Left ventricle myocardium inferior (tissue), 1 donor: ENCODE measurements around the gene LSM7. TPM values are rescaled to one million over a fixed set of nuclear protein-coding genes. Genes with fewer than 3 reads are reported as not detected.

Source experiments
- DNase-seq: peaks from one replicate; pipeline ENCODE4 v3.0.0-alpha.2; 2020
- H3K27ac ChIP-seq: fragments of 200-600 bp; replicated peaks from 2 replicates; pipeline ENCODE4 v1.8.0; 2021
- H3K27me3 ChIP-seq: fragments of 200-600 bp; 2 replicates; pipeline ENCODE4 v1.8.0; 2021; ENCODE audit warnings: low read depth
- H3K36me3 ChIP-seq: fragments of 200-600 bp; 2 replicates; pipeline ENCODE4 v1.8.0; 2021
- H3K4me1 ChIP-seq: fragments of 200-600 bp; 2 replicates; pipeline ENCODE4 v1.8.0; 2021
- H3K4me3 ChIP-seq: fragments of 200-600 bp; 2 replicates; pipeline ENCODE4 v1.8.0; 2021; ENCODE audit warnings: mild to moderate bottlenecking, moderate library complexity
- H3K9me3 ChIP-seq: fragments of 200-600 bp; replicated peaks from 2 replicates; pipeline ENCODE4 v1.8.0; 2021
- intact Hi-C: fragments of 100-400 bp; cut with micrococcal nuclease; formaldehyde crosslinking; loops from one replicate; pipeline ENCODE4 v1.11.0; 2022
- total RNA-seq: library from RNA; stranded (reverse); fragmentation: NEBNext Ultra II Directional; extraction: Animal tissue kit (Norgen Biotek cat#: 25700); gene quantifications from one replicate; pipeline ENCODE4 v1.2.1, GENCODE V29; 2021
- TF ChIP-seq, protein P1 (sequence below): fragments of 200-600 bp; IDR thresholded peaks from 2 replicates; pipeline ENCODE4 v1.8.0; 2021; ENCODE audit warnings: antibody characterized with exemption, mild to moderate bottlenecking, borderline replicate concordance
- donor health status: DM: no; HTN: yes; CAD: no; lungs with severe emphysema.

Gene LSM7
- total RNA-seq, 1 donor from 2014 or later = 41.1 TPM

DNA sequence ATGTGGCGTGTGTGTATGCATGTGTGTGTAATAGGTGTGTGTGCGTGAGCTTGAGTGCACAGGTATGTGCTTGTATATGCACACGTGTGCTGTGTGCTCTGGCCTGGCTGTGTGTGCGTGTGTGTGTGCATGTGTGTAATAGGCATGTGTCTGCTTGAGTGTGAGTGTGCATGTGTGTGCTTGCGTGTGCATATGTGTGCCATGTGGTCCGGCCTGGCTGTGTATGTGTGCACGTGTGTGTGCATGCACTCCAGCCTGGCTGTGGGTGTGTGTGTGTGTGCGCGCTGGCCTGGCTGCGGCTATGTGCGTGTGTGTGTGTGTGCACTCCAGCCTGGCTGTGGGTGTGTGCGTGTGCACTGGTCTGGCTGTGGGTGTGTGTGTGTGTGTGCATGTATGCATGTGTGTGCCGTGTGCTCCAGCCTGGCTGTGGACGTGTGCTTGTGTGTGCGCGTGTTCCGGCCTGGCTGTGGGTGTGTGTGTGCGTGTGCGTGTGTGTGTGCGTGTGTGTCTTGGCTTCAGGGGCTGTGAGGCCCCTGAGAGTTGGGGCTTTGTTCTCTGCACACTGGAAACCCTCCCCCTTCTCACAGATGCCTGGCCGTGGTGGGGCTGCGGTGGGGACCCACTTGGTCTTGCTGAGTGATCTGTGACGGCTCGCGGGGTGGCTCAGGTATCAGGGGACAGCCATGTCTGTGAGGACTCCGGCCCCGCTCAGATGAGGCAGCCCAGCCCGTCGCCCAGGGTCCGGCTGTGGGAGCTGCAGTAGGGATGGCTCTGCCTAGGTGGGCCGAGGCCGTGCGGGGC lies 8.3 kb upstream of the LSM7 start:
- no peak for DNase-seq
- no peak overlapping the region for H3K27ac ChIP-seq
- intact Hi-C loops = no loop called here

GRCh38 chr19:2335848-2336247 lies 7.5 kb upstream of the LSM7 start:
- TF ChIP-seq, protein P1, sequence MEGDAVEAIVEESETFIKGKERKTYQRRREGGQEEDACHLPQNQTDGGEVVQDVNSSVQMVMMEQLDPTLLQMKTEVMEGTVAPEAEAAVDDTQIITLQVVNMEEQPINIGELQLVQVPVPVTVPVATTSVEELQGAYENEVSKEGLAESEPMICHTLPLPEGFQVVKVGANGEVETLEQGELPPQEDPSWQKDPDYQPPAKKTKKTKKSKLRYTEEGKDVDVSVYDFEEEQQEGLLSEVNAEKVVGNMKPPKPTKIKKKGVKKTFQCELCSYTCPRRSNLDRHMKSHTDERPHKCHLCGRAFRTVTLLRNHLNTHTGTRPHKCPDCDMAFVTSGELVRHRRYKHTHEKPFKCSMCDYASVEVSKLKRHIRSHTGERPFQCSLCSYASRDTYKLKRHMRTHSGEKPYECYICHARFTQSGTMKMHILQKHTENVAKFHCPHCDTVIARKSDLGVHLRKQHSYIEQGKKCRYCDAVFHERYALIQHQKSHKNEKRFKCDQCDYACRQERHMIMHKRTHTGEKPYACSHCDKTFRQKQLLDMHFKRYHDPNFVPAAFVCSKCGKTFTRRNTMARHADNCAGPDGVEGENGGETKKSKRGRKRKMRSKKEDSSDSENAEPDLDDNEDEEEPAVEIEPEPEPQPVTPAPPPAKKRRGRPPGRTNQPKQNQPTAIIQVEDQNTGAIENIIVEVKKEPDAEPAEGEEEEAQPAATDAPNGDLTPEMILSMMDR = no peak

More for the DNA sequence above, 8.3 kb upstream of the LSM7 start:
- TF ChIP-seq, protein P1 = no peak
- peaks cover 33% of the 10 kb centered on the region for H3K36me3 ChIP-seq
- no peaks in the 10 kb centered on the region for H3K27me3 ChIP-seq
- no peak overlapping the region for H3K4me3 ChIP-seq
- H3K4me1 ChIP-seq = peaks cover 21% of the 10 kb centered on the region
- no peaks in the 10 kb centered on the region for H3K9me3 ChIP-seq

DNA sequence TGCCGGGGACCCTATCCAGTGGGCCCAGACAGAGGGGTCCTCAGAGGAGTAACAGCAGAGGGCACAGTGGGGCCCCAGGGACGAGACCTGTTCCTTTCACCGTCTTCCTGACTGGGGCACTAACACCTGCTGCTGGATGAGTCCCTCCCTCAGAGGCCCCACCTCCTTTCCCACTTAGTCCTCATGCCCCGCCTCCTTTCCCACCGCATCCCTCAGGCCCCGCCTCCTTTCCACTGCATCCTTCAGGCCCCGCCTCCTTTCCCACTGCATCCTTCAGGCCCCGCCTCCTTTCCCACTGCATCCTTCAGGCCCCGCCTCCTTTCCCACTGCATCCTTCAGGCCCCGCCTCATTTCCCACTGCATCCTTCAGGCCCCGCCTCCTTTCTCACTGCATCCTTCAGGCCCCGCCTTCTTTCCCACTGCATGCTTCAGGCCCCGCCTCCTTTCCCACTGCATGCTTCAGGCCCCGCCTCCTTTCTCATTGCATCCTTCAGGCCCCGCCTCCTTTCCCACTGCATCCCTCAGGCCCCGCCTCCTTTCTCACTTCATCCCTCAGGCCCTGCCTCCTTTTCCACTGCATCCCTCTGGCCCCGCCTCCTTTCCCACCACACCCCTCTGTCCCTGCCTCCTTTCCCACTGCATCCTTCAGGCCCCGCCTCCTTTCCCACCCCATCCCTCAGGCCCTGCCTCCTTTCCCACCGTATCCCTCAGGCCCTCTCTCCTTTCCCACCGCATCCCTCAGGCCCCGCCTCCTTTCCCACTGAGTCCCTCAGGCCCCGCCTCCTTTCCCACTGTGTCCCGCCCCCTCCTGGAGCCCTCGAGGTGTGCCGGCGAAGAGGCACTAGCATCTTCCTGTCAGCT lies 6.8 kb upstream of the LSM7 start:
- Histone ChIP-seq H3K4me1 (peaks cover 36% of the 10 kb centered on the region), H3K27me3 (no peaks in the 10 kb centered on the region), H3K27ac (no peak overlapping the region), H3K4me3 (no peak overlapping the region), H3K9me3 (no peaks in the 10 kb centered on the region), H3K36me3 (peaks cover 20% of the 10 kb centered on the region)
- intact Hi-C loops = no loop called here
- TF ChIP-seq, protein P1 = no peak
- DNase-seq = no peak

More at GRCh38 chr19:2335848-2336247, 7.5 kb upstream of the LSM7 start:
- DNase-seq = no peak
- Histone ChIP-seq H3K27ac (no peak overlapping the region), H3K27me3 (no peaks in the 10 kb centered on the region), H3K36me3 (peaks cover 24% of the 10 kb centered on the region), H3K4me1 (peaks cover 30% of the 10 kb centered on the region), H3K4me3 (no peak overlapping the region), H3K9me3 (no peaks in the 10 kb centered on the region)
- intact Hi-C loops = no loop called here

DNA sequence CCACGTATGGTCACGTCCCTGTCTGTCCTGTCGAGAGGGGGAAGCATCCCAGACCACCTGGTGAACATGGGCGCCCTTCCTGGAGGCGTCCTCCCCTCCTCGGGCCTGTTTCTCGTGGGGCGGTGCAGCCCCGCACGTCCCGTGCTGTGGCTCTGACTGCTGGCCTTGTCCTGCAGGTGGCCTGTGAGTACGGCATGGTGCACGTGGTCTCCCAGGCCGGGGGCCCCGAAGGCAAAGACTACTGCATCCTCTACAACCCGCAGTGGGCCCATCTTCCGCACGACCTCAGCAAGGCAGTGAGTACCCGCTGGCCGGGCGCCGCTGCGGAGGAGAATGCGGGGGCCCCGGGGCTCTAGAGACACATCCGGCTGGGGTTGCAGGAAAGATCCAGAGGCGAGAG lies 6.0 kb upstream of the LSM7 start:
- DNase-seq = no peak
- intact Hi-C loops = no loop called here
- Histone ChIP-seq H3K27me3 (no peaks in the 10 kb centered on the region), H3K4me3 (no peak overlapping the region), H3K36me3 (peaks cover 13% of the 10 kb centered on the region), H3K4me1 (peaks cover 44% of the 10 kb centered on the region), H3K9me3 (no peaks in the 10 kb centered on the region), H3K27ac (no peak overlapping the region)
- TF ChIP-seq, protein P1 = no peak

DNA sequence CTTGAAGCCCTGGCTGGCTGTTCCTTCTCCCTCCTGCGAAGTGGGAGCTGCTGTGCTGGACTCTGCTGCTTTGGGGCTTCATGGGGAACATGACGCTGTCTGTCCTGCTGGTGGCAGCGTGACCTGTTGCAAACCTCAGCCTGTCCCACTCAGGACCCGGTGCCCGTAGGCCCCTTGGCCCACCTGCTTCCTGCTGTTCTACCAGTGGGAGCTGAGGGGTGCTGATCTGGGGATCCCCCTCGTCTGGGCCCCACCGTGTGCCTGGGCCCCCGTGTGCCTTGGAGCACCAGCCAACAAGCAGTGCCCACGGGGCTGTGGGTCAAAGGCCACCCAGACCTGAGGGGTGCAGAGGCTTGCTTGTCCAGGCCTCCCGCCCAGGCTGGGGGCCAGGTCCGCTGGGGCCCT lies 5.4 kb upstream of the LSM7 start:
- no peaks in the 10 kb centered on the region for H3K9me3 ChIP-seq
- intact Hi-C loops = no loop called here
- no peak overlapping the region for H3K27ac ChIP-seq
- no peak overlapping the region for H3K4me3 ChIP-seq
- H3K27me3 ChIP-seq = no peaks in the 10 kb centered on the region
- TF ChIP-seq, protein P1 = no peak
- H3K4me1 ChIP-seq = peaks cover 50% of the 10 kb centered on the region
- no peak for DNase-seq
- peaks cover 6% of the 10 kb centered on the region for H3K36me3 ChIP-seq
